B cell (primary cell): Measurements from ENCODE around the gene TTC34. TPM values are rescaled to one million over a fixed set of nuclear protein-coding genes. Genes with fewer than 3 reads are reported as not detected.

ENCODE experiments used
- ATAC-seq: fragments of 200-7000 bp; cut with Tn5 transposase; one replicate; pipeline ENCODE4 v1.10.0; 2021; ENCODE audit warnings: low read depth, mild to moderate bottlenecking, moderate number of reproducible peaks, moderate library complexity
- CTCF ChIA-PET: fragments of 350-600 bp; sonication (Branson Sonifier 250); formaldehyde crosslinking; loops from one replicate; lab custom pipeline; 2021; ENCODE audit warnings: antibody characterized with exemption, inconsistent platforms; lab: Charles Lee
- POLR2A ChIA-PET: fragments of 350-600 bp; sonication (Branson Sonifier 250); formaldehyde crosslinking; loops from one replicate; lab custom pipeline; 2021; ENCODE audit warnings: antibody characterized with exemption; lab: Charles Lee
- DNase-seq: peaks from one replicate; pipeline ENCODE4 v3.0.0; 2013
- H2AFZ ChIP-seq: 2 replicates; pipeline ENCODE4 v1.6.1; 2012; ENCODE audit warnings: mild to moderate bottlenecking, low read depth, low read length; ENCODE audit not compliant: insufficient read depth, poor library complexity, severe bottlenecking
- H3K27ac ChIP-seq, 2 donors: 1 replicate in 1 of 2; 2 replicates in 1 of 2; pipeline ENCODE4 v1.5.1; 2012 to 2013; ENCODE audit warnings: low read length in 2 of 2, mild to moderate bottlenecking in 2 of 2, moderate library complexity in 1 of 2
- H3K27me3 ChIP-seq, 4 experiments: fragments of 200-600 bp in 1 of 4; sonication (generic) in 1 of 4; replicated peaks in 1 of 4; 1 replicate in 2 of 4; 2 replicates in 2 of 4; pipeline versions ENCODE4 v1.6.1 to v1.7.0; 2013 to 2016; ENCODE audit warnings: low read length in 3 of 4, mild to moderate bottlenecking in 2 of 4, mixed read lengths in 1 of 4, moderate library complexity in 1 of 4; ENCODE audit not compliant: insufficient read depth in 4 of 4, control insufficient read depth in 3 of 4; ENCODE audit errors: control extremely low read depth in 1 of 4
- H3K36me3 ChIP-seq, 2 experiments: replicated peaks in 1 of 2; 1 replicate in 1 of 2; 2 replicates in 1 of 2; pipeline versions ENCODE4 v1.6.1 to v1.7.1; 2013; ENCODE audit warnings: low read length in 1 of 2; ENCODE audit not compliant: insufficient read depth in 2 of 2, control insufficient read depth in 1 of 2; ENCODE audit errors: control extremely low read depth in 1 of 2, extremely low read depth in 1 of 2
- H3K4me1 ChIP-seq, 2 donors: fragments of 200-600 bp in 1 of 2; sonication (generic) in 1 of 2; 1 replicate in 1 of 2; 2 replicates in 1 of 2; pipeline versions ENCODE4 v1.5.1 to v1.6.1; 2013 to 2017; ENCODE audit warnings: low read length in 2 of 2; ENCODE audit not compliant: control insufficient read depth in 2 of 2, insufficient read depth in 2 of 2
- H3K4me2 ChIP-seq: replicated peaks from 2 replicates; pipeline ENCODE3; 2012; ENCODE audit warnings: mild to moderate bottlenecking, low read depth, low read length; ENCODE audit not compliant: poor library complexity, severe bottlenecking
- H3K4me3 ChIP-seq, 5 experiments: fragments of 200-600 bp in 1 of 5; sonication (generic) in 1 of 5; 1 replicate in 3 of 5; 2 replicates in 2 of 5; pipeline versions ENCODE4 v1.5.1 to v1.7.0; 2011 to 2016; ENCODE audit warnings: low read length in 4 of 5, mild to moderate bottlenecking in 4 of 5, low read depth in 2 of 5, control low read depth in 1 of 5, moderate library complexity in 1 of 5; ENCODE audit not compliant: insufficient read depth in 1 of 5; ENCODE audit errors: control extremely low read depth in 1 of 5, extremely low read depth in 1 of 5
- H3K79me2 ChIP-seq: fragments of 200-600 bp; sonication (generic); one replicate; pipeline ENCODE4 v1.6.0; 2016; ENCODE audit warnings: low read length; ENCODE audit not compliant: control insufficient read depth, insufficient read depth
- H3K9ac ChIP-seq: fragments of 200-600 bp; sonication (generic); 2 replicates; pipeline ENCODE4 v1.6.1; 2017; ENCODE audit warnings: mild to moderate bottlenecking, low read length, moderate library complexity
- H3K9me3 ChIP-seq, 3 donors: one replicate each; pipeline versions ENCODE4 v1.6.1 to v1.7.1; 2013; ENCODE audit warnings: low read length in 2 of 3; ENCODE audit not compliant: control insufficient read depth in 2 of 3, insufficient read depth in 1 of 3; ENCODE audit errors: control extremely low read depth in 1 of 3
- H4K20me1 ChIP-seq: 2 replicates; pipeline ENCODE4 v1.6.0; 2012; ENCODE audit warnings: mild to moderate bottlenecking, low read length; ENCODE audit not compliant: insufficient read depth, control insufficient read depth, poor library complexity, severe bottlenecking
- H3K27ac Mint-ChIP-seq: one replicate; pipeline ENCODE4 v1.8.0; 2021; ENCODE audit warnings: mixed read lengths
- H3K27me3 Mint-ChIP-seq: one replicate; pipeline ENCODE4 v1.8.0; 2021; ENCODE audit warnings: mixed read lengths
- H3K4me1 Mint-ChIP-seq: one replicate; pipeline ENCODE4 v1.8.0; 2021; ENCODE audit warnings: mixed read lengths
- H3K4me3 Mint-ChIP-seq: one replicate; pipeline ENCODE4 v1.8.0; 2021; ENCODE audit warnings: mixed read lengths
- H3K9me3 Mint-ChIP-seq: one replicate; pipeline ENCODE4 v1.8.0; 2022; ENCODE audit warnings: mixed read lengths; ENCODE audit not compliant: insufficient read depth
- EZH2 ChIP-seq: IDR thresholded peaks from 2 replicates; pipeline ENCODE4 v1.6.1; 2012; ENCODE audit warnings: borderline replicate concordance, low read depth, mild to moderate bottlenecking, moderate library complexity, low read length; ENCODE audit not compliant: insufficient read depth, poor library complexity, severe bottlenecking
- whole genome bisulfite sequencing: methylation state at CpG from one replicate; pipeline ENCODE4 v1.1.5; 2013; ENCODE audit warnings: missing lambda C conversion rate; ENCODE audit not compliant: insufficient coverage; 5-methylcytosine and 5-hydroxymethylcytosine counted together
- intact Hi-C: fragments of 100-400 bp; cut with micrococcal nuclease; formaldehyde crosslinking; loops from one replicate; pipeline ENCODE4 v1.10.0; 2022
- polyA plus RNA-seq: library from polyadenylated mRNA; depleted of rRNA; stranded (reverse); fragments of >200 nt; gene quantifications from 2 replicates; pipeline ENCODE4 v1.2.3, GENCODE V29; 2012
- total RNA-seq, 2 donors: library from RNA; stranded (reverse); fragments of 120-200 nt in 1 of 2; gene quantifications; 1 replicate in 1 of 2; 2 replicates in 1 of 2; pipeline versions ENCODE4 v1.2.3 to v1.2.4, GENCODE V29; 2013 to 2022
- TF ChIP-seq, protein P1 (sequence below): fragments of 200-600 bp; IDR thresholded peaks from one replicate; pipeline ENCODE4 v1.8.0; 2022; ENCODE audit warnings: antibody characterized with exemption, mild to moderate bottlenecking

Gene TTC34
- total and polyA plus RNA-seq, 2 donors (not counting 1 experiment from before 2014, with no cell fraction given): 2.1 to 8.1 TPM

DNA sequence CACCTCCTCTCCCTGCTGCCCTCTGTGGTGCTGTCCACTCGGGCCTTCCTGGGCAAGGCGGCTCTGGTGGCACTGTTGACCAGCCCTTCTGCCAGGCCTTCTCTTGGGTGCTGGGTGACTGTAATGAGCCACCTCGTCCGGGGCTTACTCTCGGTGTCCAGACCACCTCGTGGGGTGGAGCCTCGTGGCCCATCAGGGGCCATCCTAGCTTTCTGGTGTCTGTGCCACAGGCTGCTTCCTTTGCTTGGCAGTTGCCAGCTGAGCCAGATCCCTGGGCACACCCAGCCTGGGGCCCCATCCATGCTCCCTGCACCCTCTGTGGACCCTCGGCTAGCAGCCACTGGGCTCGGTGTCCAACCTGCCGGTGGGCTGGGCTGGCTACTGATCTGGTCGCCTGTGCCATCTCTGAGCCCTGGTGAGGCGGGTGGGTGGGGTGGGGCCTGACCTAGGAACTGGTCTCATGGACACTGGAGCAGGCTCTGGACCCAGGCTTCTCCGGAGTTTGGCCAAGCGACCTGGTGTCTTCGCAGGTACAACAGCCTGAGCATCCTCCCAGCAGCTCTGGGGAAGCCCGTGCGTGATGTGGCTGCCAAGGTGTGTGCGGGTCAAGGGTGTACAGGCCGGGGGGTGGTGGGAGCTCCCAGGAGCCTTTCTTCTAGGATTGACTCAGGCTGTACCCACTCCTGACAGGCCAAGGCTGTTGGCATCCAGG lies 213.5 kb downstream of the TTC34 start:
- no peak overlapping the region for H3K4me3 ChIP-seq
- peaks cover 0 to 5% of the 10 kb centered on the region in 2 experiments for H3K36me3 ChIP-seq
- H3K9me3 Mint-ChIP-seq: no peaks in the 10 kb centered on the region
- ChIA-PET POLR2A (interaction anchor here (1.0 to 4.4 kb wide), 4 partner anchors 41 to 197 kb away, joined by 3 to 88 read pairs (median 6); partner anchors contain the start of genes MORN1, PANK4 and RER1), CTCF (interaction anchor here (1.1 to 3.9 kb wide), 4 partner anchors 11 to 52 kb away, joined by 4 to 55 read pairs (median 10); partner anchors contain the start of gene TNFRSF14)
- WGBS: 94% methylated on average over 19 of the region's 19 CpGs
- no peak overlapping the region for H2AFZ ChIP-seq
- TF ChIP-seq, protein P1, sequence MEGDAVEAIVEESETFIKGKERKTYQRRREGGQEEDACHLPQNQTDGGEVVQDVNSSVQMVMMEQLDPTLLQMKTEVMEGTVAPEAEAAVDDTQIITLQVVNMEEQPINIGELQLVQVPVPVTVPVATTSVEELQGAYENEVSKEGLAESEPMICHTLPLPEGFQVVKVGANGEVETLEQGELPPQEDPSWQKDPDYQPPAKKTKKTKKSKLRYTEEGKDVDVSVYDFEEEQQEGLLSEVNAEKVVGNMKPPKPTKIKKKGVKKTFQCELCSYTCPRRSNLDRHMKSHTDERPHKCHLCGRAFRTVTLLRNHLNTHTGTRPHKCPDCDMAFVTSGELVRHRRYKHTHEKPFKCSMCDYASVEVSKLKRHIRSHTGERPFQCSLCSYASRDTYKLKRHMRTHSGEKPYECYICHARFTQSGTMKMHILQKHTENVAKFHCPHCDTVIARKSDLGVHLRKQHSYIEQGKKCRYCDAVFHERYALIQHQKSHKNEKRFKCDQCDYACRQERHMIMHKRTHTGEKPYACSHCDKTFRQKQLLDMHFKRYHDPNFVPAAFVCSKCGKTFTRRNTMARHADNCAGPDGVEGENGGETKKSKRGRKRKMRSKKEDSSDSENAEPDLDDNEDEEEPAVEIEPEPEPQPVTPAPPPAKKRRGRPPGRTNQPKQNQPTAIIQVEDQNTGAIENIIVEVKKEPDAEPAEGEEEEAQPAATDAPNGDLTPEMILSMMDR: no peak
- TF ChIP-seq EZH2: no peak
- H3K79me2 ChIP-seq: peaks cover 12% of the 10 kb centered on the region
- no peak overlapping the region for H3K9ac ChIP-seq
- no peaks in the 10 kb centered on the region for H3K9me3 ChIP-seq
- ATAC-seq (no peak), DNase-seq (peak; percentile 30)
- H3K27ac Mint-ChIP-seq: peak overlapping the region; percentile 41
- intact Hi-C loops: loop anchor here (2.0 kb wide), 1 partner anchor 383 kb away; no protein-coding TSS in a partner anchor
- H3K4me2 ChIP-seq: peak overlapping the region; percentile 92
- H3K27ac ChIP-seq: no peak overlapping the region
- H3K27me3 Mint-ChIP-seq: no peaks in the 10 kb centered on the region
- H4K20me1 ChIP-seq: no peaks in the 10 kb centered on the region
- peak overlapping the region; percentile 79 for H3K4me3 Mint-ChIP-seq
- peaks cover 28 to 41% of the 10 kb centered on the region in 2 donors for H3K4me1 ChIP-seq
- H3K4me1 Mint-ChIP-seq: peaks cover 33% of the 10 kb centered on the region
- H3K27me3 ChIP-seq: no peaks in the 10 kb centered on the region
